Epithelial cell of prostate (primary cell): ENCODE measurements around the gene MIPOL1.
"Not testable (repeated sequence)": the region's sequence is repeated elsewhere in the genome, so short reads cannot be mapped to it uniquely, and the experiment has no call there.

Source experiments
- DNase-seq: peaks from one replicate; pipeline ENCODE4 v3.0.0-alpha.2; 2011; ENCODE audit warnings: low read depth, low spot score
- H3K27ac ChIP-seq: fragments of 450-650 bp; 2 replicates; pipeline ENCODE4 v1.5.1; 2017; ENCODE audit warnings: mild to moderate bottlenecking

Gene MIPOL1

DNA sequence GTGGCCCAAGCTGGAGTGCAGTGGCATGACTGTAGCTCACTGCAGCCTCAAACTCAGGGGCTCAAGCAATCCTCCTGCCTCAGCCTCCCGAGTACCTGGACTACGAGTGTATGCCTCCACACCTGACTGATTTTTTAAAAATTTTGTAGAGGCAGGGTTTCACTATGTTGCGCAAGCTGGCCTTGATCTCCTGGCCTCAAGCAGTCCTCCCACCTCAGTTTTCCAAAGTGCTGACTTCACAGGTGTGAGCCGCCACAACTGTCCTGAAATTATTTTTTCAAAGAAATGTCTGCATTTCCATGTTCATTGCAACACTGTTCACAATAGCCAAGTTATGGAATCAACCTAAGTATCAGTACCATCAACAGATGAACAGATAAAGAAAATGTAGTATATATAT, 285.9 kb downstream of the MIPOL1 start:
- DNase-seq = no peak
- H3K27ac ChIP-seq = no peak overlapping the region

DNA sequence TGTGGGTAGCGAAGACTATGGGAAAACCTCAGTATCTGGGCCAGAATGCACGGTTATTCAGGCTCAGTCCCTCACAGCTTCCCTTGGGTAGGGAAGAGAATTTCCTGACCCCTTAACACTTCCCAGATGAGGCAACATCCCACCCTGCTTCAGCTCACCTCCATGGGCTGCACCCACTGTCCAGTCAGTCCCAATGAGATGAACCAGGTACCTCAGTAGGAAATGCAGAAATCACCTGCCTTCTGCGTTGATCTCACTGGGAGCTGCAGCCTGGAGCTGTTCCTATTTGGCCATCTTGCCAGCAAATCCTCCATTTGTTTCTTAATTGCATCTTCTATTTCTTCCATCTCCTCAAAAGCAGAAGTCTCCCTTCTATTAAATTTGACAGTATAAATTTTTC, 292.9 kb downstream of the MIPOL1 start:
- DNase-seq = no peak
- no peak overlapping the region for H3K27ac ChIP-seq

DNA sequence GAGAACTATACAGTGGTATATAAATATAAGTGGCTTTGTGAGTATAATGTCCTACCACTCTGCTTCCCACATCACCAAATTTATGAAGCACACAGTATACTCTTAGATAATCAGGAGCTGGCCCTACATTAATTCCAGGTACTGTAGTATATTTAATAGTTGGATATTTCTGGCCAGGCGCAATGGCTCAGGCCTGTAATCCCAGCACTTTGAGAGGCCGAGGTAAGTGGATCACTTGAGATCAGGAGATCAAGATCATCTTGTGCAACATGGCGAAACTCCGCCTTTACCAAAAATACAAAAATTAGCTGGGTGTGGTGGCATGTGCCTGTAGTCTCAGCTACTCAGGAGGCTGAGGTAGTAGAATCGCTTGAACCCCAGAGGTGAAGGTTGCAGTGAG, 293.3 kb downstream of the MIPOL1 start:
- DNase-seq = no peak
- no peak overlapping the region for H3K27ac ChIP-seq

DNA sequence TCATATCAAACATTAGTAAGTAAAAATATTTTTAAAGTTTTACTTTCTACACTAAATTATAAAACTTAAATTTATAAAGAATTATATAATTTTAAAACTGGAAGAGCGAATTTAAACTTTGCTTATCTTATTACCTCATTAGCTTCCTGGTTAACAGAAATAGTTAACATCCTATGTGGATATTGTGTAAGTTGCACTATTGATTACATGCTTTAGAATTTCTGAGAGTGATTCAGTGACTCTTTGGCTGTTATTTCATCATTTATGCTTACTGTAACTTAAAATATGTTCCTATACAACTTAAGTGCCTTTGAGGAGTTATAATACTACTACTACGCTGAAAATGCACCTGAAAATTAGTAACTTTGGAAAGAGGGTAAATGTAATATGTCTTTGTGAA, 295.9 kb downstream of the MIPOL1 start:
- DNase-seq = no peak
- H3K27ac ChIP-seq = peak overlapping the region; percentile 37

DNA sequence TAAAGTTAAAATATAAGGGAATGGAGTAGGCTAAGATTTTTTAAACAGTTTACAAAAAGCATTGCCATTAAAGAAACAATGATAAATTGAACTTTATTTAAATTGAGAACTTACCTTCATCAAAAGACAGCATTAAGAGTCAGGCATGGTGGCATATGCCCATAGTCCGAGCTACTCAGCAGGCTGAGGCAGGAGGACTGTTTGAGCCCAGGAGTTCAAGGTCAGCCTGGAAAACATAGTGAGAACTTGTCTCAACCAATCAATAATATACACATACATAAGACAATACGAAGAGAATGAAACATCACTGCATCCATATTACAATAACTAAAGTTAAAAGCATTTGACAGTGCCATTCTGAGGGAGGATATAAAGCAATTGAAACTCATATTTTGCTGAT, 299.7 kb downstream of the MIPOL1 start:
- no peak overlapping the region for H3K27ac ChIP-seq
- DNase-seq = no peak

DNA sequence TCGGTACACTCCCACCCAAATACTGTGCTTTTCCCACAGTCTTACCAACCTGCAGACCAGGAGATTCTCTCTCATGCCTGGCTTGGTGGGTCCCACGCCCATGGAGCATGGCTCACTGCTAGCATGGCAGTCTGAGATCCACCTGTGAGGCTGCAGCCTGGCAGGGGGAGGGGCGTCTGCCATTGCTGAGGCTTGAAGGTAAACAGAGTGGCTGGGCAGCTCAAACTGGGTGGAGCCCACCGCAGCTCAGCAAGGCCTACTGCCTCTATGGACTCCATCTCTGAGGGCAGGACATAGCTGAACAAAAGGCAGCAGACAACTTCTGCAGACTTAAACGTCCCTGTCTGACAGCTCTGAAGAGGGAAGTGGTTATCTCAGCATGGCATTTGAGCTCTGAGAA, 304.1 kb downstream of the MIPOL1 start:
- H3K27ac ChIP-seq = no peak overlapping the region
- no peak for DNase-seq

DNA sequence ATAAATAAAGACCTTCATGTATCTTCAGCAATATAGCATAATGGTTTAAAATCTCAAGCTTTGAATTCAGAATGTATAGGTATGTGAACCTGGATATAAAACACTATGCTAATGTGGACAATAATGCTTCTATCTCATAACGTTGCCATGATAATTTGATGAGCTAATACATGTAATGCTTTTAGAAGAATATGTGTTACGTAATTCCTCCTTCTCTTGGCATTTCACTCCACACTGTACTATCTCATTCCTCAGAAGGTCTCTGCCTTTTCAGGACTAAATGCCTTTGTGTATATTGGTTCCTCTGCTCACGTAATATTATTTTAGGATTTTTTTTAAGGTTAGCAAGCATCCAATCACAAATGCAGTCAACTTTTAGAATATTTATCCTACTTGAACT, 310.8 kb downstream of the MIPOL1 start:
- no peak overlapping the region for H3K27ac ChIP-seq
- no peak for DNase-seq

DNA sequence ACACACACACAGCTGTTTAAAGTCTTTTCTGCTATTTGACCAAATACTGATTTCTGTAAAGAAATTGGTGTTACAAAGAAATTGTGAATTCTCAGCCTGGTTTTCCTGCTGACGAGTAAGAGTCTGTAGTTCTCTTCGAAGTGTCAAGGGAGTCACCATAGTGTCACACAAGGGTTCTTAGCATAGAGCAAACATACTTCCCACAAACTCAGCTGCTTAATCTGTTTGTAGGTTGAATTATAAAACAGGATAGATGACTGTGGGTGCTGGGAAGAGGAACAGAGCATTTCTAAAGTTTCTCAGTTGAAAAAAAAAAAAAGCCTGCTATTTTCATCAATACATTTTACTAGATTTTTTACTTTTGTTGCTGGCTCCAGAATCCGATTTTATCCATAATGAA, 314.4 kb downstream of the MIPOL1 start:
- no peak overlapping the region for H3K27ac ChIP-seq
- no peak for DNase-seq

DNA sequence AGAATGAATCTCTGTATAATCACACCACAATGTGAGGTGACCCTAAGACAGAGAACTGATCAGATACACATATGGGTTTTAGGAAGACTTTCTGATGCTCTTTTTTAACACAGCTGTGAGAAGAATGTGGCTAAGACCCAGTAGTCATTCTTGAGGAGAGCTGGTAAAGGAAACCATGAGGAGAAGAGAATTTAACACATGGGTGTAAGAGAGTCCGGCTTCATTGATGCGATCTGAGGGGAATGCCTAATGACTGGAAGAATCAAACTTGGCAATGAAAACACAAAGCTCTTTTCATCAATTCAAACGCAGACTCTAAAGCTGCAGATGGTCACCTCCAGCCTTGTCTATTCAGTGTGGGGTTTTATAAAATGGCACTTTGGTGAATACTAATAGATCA, 318.0 kb downstream of the MIPOL1 start:
- H3K27ac ChIP-seq = no peak overlapping the region
- DNase-seq = no peak

DNA sequence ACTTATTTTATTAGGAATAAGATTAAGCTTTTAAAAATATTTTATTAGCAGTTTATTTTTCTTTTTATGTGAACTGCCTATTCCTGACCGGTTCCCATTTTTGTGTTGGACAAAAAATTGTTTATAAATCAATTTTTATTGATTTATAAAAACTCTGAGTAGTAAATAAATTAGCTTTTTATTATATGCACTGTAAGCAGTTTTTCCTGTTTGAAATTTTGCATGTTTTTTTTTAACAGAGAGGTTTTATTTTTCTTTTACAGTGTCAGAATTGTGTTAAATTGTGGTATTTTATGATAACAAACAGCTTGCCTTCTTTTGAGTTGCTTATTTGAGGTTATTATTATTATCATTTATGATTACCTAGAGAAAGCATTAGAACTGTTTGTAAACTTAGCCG, 329.3 kb downstream of the MIPOL1 start:
- DNase-seq = no peak

DNA sequence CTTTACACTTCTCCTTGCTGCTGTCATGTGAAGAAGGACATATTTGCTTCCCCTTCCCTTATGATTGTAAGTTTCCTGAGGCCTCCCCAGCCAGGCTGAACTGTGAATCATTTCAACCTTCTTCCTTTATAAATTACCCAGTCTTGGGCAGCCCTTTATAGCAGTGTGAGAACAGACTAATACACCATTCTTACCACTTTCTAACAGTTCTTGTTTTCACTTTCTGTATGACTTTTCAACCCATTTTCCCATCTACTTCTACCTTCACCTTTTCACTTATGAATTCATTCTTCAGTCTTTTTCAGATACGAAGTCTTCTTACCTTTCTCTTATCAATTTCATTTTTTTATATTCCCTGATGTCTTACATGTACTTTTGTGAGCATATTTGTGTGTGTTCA, 342.3 kb downstream of the MIPOL1 start:
- no peak overlapping the region for H3K27ac ChIP-seq
- no peak for DNase-seq

More for the DNA sequence above, 329.3 kb downstream of the MIPOL1 start:
- H3K27ac ChIP-seq = no peak overlapping the region

DNA sequence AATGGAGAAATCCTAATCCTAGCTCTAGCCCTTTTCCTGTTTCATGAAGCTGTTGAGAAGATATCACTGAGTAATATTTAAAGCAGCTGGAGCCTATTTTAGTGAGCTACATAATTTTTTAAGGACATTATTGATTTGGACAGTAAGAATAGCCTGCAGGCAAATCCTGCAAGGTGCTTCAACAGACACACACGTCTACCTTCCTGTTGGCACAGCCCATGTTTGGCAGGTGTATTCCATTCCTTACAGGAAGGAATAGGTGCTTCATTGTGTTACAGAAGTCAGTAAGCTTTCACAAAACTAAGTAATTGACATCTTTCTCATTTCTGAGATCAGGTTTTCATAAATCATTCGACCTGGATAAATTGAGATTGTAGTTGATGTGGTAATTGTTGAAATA, 346.7 kb downstream of the MIPOL1 start:
- no peak overlapping the region for H3K27ac ChIP-seq
- DNase-seq = no peak

DNA sequence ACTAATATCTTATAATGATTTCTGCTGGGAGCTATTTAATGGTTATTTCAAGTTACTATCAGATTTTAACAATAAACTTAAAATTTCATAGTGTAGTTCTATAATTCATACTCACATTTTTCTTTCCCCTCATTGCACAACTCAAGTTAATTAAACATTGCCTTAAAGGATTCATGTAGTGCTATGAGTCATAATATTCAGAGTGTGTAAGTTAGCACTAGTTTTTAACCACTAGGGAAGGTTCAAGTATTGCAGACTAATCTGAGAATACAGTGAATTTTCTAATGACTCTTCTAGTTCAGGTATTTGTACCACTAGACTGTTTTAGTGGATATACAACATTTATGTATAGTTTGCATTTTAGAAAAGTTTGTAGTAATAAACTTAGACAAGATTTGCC, 347.4 kb downstream of the MIPOL1 start:
- DNase-seq = no peak
- H3K27ac ChIP-seq = no peak overlapping the region

DNA sequence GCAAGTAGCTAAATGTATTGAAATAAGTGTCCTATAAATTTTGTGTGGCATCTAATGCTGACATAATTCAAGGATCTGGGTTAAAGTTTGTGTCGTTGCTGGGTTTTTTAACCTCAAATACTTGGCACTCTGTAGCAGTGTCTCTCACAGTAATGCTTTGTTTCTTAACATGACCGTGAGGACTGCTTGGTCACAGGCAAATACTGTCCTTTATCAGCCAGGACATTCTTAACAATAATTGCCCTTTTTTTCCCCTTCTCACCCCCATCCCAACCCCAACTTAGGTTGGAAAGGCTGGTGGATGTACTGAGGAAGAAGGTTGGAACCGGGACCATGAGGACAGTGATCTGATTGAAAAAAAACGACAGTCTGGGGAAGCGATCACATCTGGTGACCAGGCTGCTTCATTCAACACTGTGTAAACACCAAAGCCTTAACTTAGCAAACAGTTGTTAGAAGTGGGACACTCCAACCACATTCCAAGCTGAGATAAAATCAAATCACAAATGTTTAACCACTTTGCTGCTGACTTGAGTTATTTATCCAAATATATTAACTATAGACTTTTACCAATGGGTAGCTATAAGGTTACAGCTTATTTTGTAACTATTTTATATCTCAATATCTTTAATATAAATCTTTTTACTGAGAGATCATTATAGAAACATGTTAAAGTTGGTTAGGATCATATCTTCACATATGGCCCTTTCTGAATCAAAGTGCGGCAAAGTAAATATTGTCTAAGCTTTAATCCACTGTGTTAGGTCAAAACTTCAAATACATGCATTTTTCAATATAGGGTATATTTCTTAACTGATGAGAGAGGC, 349.1 kb downstream of the MIPOL1 start:
- DNase-seq = no peak
- H3K27ac ChIP-seq = no peak overlapping the region

DNA sequence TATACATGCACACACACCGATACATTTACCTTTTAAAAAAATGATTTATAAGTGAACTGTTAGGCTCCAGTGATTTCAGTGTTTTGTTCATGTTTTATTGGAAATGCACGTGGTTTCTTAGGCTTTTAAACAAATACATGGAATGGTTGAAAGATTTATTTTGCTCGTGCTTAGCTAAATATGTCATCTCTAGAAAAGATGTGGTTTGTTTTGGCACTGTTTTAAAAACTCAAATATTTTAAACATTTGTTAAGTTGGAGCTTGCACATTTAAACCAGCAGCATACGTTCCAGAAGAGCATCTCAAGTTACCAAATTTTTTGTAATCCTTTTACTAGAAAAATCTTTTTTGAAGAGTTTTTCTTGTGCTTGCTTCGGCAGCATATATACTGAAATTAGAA, 352.8 kb downstream of the MIPOL1 start:
- DNase-seq = no peak
- H3K27ac ChIP-seq = no peak overlapping the region

DNA sequence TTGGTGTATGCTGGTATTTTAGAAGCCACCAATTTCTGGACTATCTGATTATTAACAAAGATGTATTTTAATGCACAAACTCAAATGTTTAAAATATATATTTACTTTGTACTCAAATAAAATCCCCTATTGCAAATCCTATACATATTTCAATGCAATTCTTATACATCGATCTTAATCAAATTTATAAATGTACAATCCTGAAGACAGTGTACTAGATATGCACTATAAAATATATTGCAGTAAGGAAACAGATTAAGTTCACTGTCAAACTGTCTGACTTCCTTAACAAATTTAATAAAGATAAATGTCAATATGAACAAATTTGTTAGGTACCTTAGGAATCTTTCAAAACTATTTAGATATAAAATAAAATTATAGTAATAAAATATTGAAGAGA, 353.4 kb downstream of the MIPOL1 start:
- no peak overlapping the region for H3K27ac ChIP-seq
- DNase-seq = no peak

DNA sequence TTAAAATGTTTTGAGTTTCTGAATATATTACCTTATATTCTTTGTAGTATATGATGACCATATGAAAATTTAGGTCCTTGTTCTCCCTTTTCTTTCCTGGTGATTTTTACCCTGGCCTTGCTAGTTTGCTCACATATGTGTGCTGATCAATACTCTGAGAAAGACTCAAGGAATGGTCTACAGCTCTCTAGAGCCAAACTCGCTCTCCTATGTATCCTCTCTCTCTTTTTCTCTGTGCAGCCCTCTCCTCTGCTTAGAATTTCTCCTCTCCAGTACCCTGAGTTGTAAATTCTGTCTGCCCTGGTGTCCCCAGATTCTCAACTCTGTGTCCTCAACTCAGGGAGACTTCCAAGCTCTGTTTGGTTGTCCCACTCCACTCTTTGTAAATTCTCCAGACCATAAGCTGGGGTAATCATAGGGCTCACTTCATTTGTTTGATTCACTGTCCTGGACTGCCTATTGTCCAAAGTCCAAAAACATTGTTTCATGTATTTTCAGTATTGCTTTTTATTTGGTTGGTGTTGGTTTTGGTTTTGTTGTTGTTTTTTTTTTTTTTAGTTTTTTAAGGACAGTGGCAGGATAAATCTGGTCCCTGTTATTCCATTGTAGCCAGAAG, 356.3 kb downstream of the MIPOL1 start:
- no peak for DNase-seq
- no peak overlapping the region for H3K27ac ChIP-seq

DNA sequence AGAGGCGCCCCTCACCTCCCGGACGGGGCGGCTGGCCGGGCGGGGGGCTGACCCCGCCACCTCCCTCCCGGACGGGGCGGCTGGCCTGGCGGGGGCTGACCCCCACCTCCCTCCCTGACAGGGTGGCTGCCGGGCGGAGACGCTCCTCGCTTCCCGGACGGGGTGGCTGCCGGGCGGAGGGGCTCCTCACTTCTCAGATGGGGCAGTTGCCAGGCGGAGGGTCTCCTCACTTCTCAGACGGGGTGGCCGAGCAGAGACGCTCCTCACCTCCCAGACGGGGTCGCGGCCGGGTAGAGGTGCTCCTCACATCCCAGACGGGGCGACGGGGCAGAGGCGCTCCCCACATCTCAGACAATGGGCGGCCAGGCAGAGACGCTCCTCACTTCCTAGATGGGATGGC, 357.9 kb downstream of the MIPOL1 start:
- H3K27ac ChIP-seq, DNase-seq: not testable (repeated sequence)

DNA sequence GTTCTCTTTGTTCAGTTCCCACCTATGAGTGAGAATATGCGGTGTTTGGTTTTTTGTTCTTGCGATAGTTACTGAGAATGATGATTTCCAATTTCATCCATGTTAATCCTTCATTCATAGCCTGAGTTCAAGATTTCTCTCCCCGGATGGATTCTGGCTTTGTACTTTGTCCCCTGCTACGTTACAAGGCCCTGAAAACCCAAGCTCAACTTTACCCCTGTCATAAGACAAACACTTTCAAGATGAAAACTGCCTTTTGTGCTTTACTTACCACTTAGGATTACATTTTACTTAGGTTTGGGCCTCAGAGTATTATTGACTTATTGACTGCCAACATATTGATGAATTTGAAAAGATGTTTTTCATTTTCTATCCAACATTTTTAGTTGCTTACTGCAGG, 361.0 kb downstream of the MIPOL1 start:
- no peak overlapping the region for H3K27ac ChIP-seq

DNA sequence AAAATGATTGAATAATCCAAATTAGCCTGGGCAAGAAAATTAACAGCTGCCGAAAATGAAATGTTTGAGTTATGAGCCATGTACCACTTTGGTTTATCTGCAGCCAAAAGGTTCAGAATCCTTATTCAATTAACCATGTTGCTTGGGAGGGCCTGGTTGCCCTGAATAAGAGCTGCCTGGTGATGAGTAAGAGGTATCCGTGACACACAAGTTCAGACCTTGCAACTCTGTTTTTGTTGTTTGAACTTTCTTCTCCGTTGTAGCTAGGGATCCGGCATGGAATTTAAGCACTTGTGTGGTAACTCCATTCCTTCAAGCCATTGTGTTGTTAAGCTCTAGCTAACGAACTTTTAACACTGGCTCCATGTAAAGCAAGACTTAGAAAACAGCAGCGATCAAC, 361.6 kb downstream of the MIPOL1 start:
- no peak for DNase-seq

More for the DNA sequence above, 361.0 kb downstream of the MIPOL1 start:
- DNase-seq = no peak

DNA sequence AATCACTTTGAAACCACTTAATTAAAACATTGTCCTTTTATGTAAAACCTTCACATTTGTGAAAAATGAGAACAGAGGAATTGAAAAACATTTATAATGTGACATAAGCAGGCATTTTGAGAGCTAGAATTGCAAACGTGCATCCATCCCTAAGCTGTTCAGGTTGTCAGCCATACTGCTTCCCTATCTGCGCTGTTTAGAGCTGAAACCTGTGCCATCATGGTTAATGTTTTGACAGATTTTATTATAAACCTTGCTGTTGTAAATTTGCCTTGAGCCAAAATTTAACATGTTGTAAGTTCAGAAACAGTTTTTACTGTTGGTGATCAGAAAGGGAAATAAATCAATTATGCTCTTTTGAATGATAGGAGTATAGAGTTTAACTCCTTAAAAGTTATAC, 365.5 kb downstream of the MIPOL1 start:
- DNase-seq = no peak
- H3K27ac ChIP-seq = no peak overlapping the region

More for the DNA sequence above, 361.6 kb downstream of the MIPOL1 start:
- H3K27ac ChIP-seq = no peak overlapping the region

DNA sequence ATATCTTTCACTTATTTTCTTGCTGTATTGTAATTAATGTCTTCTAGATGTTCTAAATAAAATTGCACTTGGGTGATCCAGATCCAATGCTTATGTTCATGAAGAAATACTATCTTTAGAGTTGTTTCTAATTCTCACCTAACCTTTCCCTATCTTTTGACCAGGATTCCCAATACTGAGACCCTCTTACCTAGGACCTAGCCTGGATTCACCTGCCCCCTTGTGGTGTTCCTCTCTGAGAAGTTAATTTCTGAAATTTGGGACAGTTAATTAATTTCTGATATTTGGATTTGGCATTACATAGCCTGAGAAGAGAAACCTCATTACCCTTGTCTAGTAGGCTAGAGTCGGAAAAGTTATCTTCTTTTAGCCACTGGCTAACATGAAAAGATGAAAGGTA, 367.8 kb downstream of the MIPOL1 start:
- DNase-seq = no peak
- H3K27ac ChIP-seq = no peak overlapping the region
